Tibial artery (tissue), 4 donors: ENCODE measurements around the gene DMRTA1.
"Not testable (repeated sequence)": the region's sequence is repeated elsewhere in the genome, so short reads cannot be mapped to it uniquely, and the experiment has no call there.

Source experiments
- DNase-seq, 2 donors: peaks; one replicate each; pipeline ENCODE4 v3.0.0-alpha.2; 2019
- H3K27ac ChIP-seq, 2 donors: fragments of 200-600 bp; sonication (generic) in 1 of 2; 1 replicate in 1 of 2; 2 replicates in 1 of 2; pipeline ENCODE4 v1.5.1; 2018 to 2019; ENCODE audit warnings: mild to moderate bottlenecking in 1 of 2
- H3K27me3 ChIP-seq, 2 donors: fragments of 200-600 bp; sonication (generic) in 1 of 2; one replicate each; pipeline versions ENCODE4 v1.5.1 to v1.6.0; 2016 to 2019
- H3K36me3 ChIP-seq, 3 donors: fragments of 200-600 bp; sonication (generic) in 2 of 3; one replicate each; pipeline ENCODE4 v1.5.1; 2016 to 2019; ENCODE audit warnings: mild to moderate bottlenecking in 2 of 3
- H3K4me1 ChIP-seq, 4 donors: fragments of 200-600 bp; sonication (generic) in 2 of 4; 1 replicate in 3 of 4; 2 replicates in 1 of 4; pipeline ENCODE4 v1.5.1; 2016 to 2019
- H3K4me3 ChIP-seq, 2 donors: fragments of 200-600 bp; sonication (generic) in 1 of 2; 1 replicate in 1 of 2; 2 replicates in 1 of 2; pipeline ENCODE4 v1.5.1; 2018 to 2019; ENCODE audit warnings: mild to moderate bottlenecking in 2 of 2
- H3K9me3 ChIP-seq, 3 donors: fragments of 200-600 bp; sonication (generic) in 1 of 3; one replicate each; pipeline ENCODE4 v1.5.1; 2016 to 2019
- CTCF ChIP-seq, 2 experiments: fragments of 200-600 bp in 1 of 2; fragments of 450-650 bp in 1 of 2; IDR thresholded peaks; one replicate each; pipeline ENCODE4 v1.5.1; 2017 to 2019; ENCODE audit warnings: antibody characterized with exemption in 2 of 2, mild to moderate bottlenecking in 1 of 2, moderate library complexity in 1 of 2
- intact Hi-C: fragments of 100-400 bp; cut with DNase I; formaldehyde crosslinking; loops from one replicate; pipeline ENCODE4 v1.15.0; 2023; ENCODE audit warnings: low total_unique reads

DMRTA1 gene

GRCh38 chr9:22481566-22481965 is 34.9 kb downstream of the DMRTA1 start:
- Histone ChIP-seq H3K9me3 (peaks cover 0 to 4% (median 0%) of the 10 kb centered on the region in 3 donors), H3K27ac (no peak overlapping the region), H3K36me3 (no peaks in the 10 kb centered on the region), H3K4me3 (no peak overlapping the region), H3K4me1 (no peaks in the 10 kb centered on the region), H3K27me3 (no peaks in the 10 kb centered on the region)
- TF ChIP-seq CTCF (IDR thresholded peaks at IDR 0.05) = no peak
- intact Hi-C loops = no loop called here
- DNase-seq = no peak

GRCh38 chr9:22483528-22484070 is 37.0 kb downstream of the DMRTA1 start:
- no peak for DNase-seq
- H3K27me3 ChIP-seq = no peaks in the 10 kb centered on the region
- H3K9me3 ChIP-seq = peaks cover 0 to 3% (median 0%) of the 10 kb centered on the region in 3 donors
- no peaks in the 10 kb centered on the region for H3K4me1 ChIP-seq
- TF ChIP-seq CTCF (IDR thresholded peaks at IDR 0.05) = no peak
- no peak overlapping the region for H3K4me3 ChIP-seq
- no peaks in the 10 kb centered on the region for H3K36me3 ChIP-seq
- intact Hi-C loops = no loop called here
- H3K27ac ChIP-seq = no peak overlapping the region

- DNase-seq, H3K27me3 ChIP-seq, H3K27ac ChIP-seq, H3K9me3 ChIP-seq, H3K4me3 ChIP-seq, H3K36me3 ChIP-seq, intact Hi-C loops, H3K4me1 ChIP-seq: not testable (repeated sequence)
These were observed 49.6 kb downstream of the DMRTA1 start for GRCh38 chr9:22496197-22496596.
